ENCODE results near the gene GHRL. TPM values are rescaled to one million over a fixed set of nuclear protein-coding genes. Genes with fewer than 3 reads are reported as not detected.

Gene GHRL
- total RNA-seq, 3 donors from 2014 or later (not counting 1 experiment from before 2014, with no cell fraction given) = 1.4 to 2.6 (median 1.5) TPM

DNA sequence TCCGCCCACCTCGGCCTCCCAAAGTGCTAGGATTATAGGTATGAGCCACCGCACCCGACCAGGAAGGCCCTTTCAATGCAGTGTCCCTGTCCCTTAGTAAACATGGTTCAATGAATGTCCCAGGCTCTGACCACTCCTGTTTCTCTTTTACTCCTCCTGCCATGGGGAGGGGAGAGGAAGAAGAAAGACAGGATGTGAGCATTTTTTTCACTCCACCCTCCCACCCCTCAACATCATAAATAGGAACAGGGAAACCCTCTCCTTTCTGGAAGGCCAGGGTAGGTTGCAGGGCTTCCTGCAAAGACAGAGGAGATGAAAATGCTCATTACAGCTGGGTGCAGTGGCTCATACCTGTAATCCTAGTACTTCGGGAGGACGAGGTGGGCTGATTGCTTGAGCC, 51.9 kb downstream of the GHRL start:
- intact Hi-C loops (cut with micrococcal nuclease) = loop anchor here (5.0 to 10.0 kb wide), 2 partner anchors 48 to 256 kb away; partner anchors contain the start of gene EMC3
- peak overlapping the region; percentile 1 for H3K27ac ChIP-seq (ENCODE audit: low read length)
- Mint-ChIP-seq H3K36me3 (peaks cover 18% of the 10 kb centered on the region), H3K4me1 (peaks cover 46 to 55% of the 10 kb centered on the region in 2 donors), H3K27me3 (ENCODE audit: low read depth in 2 of 2) (no peaks in the 10 kb centered on the region), H3K9me3 (peaks cover 2 to 6% of the 10 kb centered on the region in 2 donors), H3K4me3 (no peak overlapping the region), H3K27ac (peak overlapping the region; percentile 95 to 96)
- no peak for TF ChIP-seq CTCF (IDR thresholded peaks at IDR 0.05)
- ATAC-seq (no peak), DNase-seq (no peak)
- H3K4me3 ChIP-seq (ENCODE audit: low read length) = no peak overlapping the region
- H3K9me3 ChIP-seq (ENCODE audit: control insufficient read depth, insufficient read depth, low read length) = peaks cover 5% of the 10 kb centered on the region
- peaks cover 49% of the 10 kb centered on the region for H3K4me1 ChIP-seq (ENCODE audit: control insufficient read depth, insufficient read depth, low read length)
- 94% methylated on average over 6 of the region's 6 CpGs for WGBS (ENCODE audit: insufficient coverage)
- H3K27me3 ChIP-seq (ENCODE audit: control insufficient read depth, insufficient read depth, low read length) = no peaks in the 10 kb centered on the region
- H3K36me3 ChIP-seq (ENCODE audit: control insufficient read depth, insufficient read depth, low read length) = peaks cover 24% of the 10 kb centered on the region

DNA sequence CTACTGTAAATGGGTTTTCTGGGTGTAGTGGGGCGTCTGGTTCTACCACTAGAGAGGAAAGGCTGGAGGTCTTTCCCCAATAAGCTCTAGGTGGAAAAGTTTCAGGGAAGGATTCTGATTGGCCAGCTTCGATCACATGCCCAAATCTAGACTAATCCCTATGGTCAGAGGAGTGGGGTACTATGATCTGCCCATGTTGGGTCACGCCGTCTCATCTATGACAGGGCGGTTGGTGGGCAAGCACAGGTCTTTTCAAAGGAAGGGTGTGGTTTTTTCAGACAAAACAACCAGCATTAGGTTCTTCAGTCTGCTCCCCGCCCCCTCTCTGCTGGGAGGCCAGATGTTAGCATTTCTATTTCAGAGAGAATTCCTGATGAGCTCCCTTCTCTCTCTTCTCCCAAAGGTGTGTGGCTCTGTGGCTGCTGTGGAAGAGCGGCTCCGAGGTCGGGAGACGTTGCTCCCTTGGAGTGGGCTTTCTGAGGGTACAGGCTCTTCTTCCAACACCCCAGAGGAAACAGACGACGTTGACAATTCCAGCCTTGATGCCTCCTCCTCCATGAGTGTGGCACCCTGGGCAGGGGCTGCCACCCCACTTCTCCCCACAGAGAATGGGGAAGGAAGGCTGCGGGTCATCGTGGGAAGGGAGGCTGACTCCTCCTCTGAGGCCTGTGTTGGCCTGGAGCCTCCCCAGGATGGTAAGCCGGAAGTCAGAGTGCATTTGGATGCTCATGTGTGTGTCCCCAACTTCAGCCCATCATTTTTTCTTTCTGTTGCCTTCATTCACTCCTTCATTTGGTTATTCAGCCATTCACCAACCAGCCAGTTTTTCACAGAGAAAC, 54.2 kb downstream of the GHRL start:
- H3K9me3 ChIP-seq (ENCODE audit: control insufficient read depth, insufficient read depth, low read length) = no peaks in the 10 kb centered on the region
- H3K27ac ChIP-seq (ENCODE audit: low read length) = peak overlapping the region; percentile 63
- DNase-seq (peak; percentile 19 to 52), ATAC-seq (peak; percentile 59 to 80 (median 77))
- 76% methylated on average over 13 of the region's 15 CpGs for WGBS (ENCODE audit: insufficient coverage)
- H3K4me1 ChIP-seq (ENCODE audit: control insufficient read depth, insufficient read depth, low read length) = peaks cover 49% of the 10 kb centered on the region
- Mint-ChIP-seq H3K27ac (peak overlapping the region; percentile 90 to 95), H3K4me1 (peaks cover 41 to 45% of the 10 kb centered on the region in 2 donors), H3K27me3 (ENCODE audit: low read depth in 2 of 2) (no peaks in the 10 kb centered on the region), H3K36me3 (no peaks in the 10 kb centered on the region), H3K9me3 (no peaks in the 10 kb centered on the region), H3K4me3 (peak overlapping the region; percentile 74)
- no peak for TF ChIP-seq CTCF (IDR thresholded peaks at IDR 0.05)
- intact Hi-C loops (cut with micrococcal nuclease) = no loop called here
- H3K4me3 ChIP-seq (ENCODE audit: low read length) = no peak overlapping the region
- H3K36me3 ChIP-seq (ENCODE audit: control insufficient read depth, insufficient read depth, low read length) = peaks cover 46% of the 10 kb centered on the region
- no peaks in the 10 kb centered on the region for H3K27me3 ChIP-seq (ENCODE audit: control insufficient read depth, insufficient read depth, low read length)

Other genes with a start within 250 kb of the GHRL start
- gene FANCD2OS, start 184.7 kb downstream of the GHRL start, total RNA-seq = not detected
- gene BRK1, start 177.3 kb downstream of the GHRL start, total RNA-seq = 10 to 100 TPM; 65.8 to 78.5 (median 75.0) TPM
- gene VHL, start 151.2 kb downstream of the GHRL start, total RNA-seq = 100 to 1,000 TPM in 2 of 3 donors, 10 to 100 TPM in 1; 94.9 to 113 (median 102) TPM
- gene IRAK2, start 128.0 kb downstream of the GHRL start, total RNA-seq = 10 to 100 TPM; 10.4 to 28.2 (median 10.9) TPM
- gene TATDN2, start 44.5 kb downstream of the GHRL start, total RNA-seq = 10 to 100 TPM; 75.6 to 99.4 (median 88.4) TPM
- 100 to 1,000 TPM in 1 of 3 donors, 10 to 100 TPM in 2; 88.6 to 105 (median 99.3) TPM for gene SEC13, start 28.2 kb upstream of the GHRL start, total RNA-seq
- gene ATP2B2, start 212.6 kb upstream of the GHRL start, total RNA-seq = not detected